Loucy (cell line): ENCODE measurements around the gene REL.

ENCODE experiments used
- H2AFZ ChIP-seq: fragments of 200-600 bp; sonication (generic); 2 replicates; pipeline ENCODE4 v1.6.0; 2016; ENCODE audit warnings: antibody characterized with exemption, mild to moderate bottlenecking, low read length, moderate library complexity
- H3F3A ChIP-seq: fragments of 200-600 bp; 2 replicates; pipeline ENCODE4 v1.6.0; 2016; ENCODE audit warnings: antibody characterized with exemption, low read depth, mild to moderate bottlenecking
- H3K27me3 ChIP-seq: fragments of 200-600 bp; sonication (generic); 2 replicates; pipeline ENCODE4 v1.6.1; 2014; ENCODE audit warnings: low read length, mild to moderate bottlenecking; ENCODE audit not compliant: insufficient read depth, poor library complexity, severe bottlenecking
- H3K36me3 ChIP-seq: fragments of 200-600 bp; sonication (generic); 2 replicates; pipeline ENCODE4 v1.6.1; 2016; ENCODE audit warnings: low read length; ENCODE audit not compliant: insufficient read depth
- H3K4me1 ChIP-seq: fragments of 200-600 bp; sonication (generic); 2 replicates; pipeline ENCODE4 v1.5.1; 2014; ENCODE audit warnings: low read length, mild to moderate bottlenecking; ENCODE audit not compliant: insufficient read depth, poor library complexity, severe bottlenecking
- H3K4me2 ChIP-seq: fragments of 200-600 bp; sonication (generic); 2 replicates; pipeline ENCODE4 v1.6.0; 2014; ENCODE audit warnings: antibody characterized with exemption, low read length, low read depth, mild to moderate bottlenecking; ENCODE audit not compliant: poor library complexity, severe bottlenecking
- H3K4me3 ChIP-seq: fragments of 200-600 bp; sonication (generic); 2 replicates; pipeline ENCODE4 v1.5.1; 2014; ENCODE audit warnings: low read length, mild to moderate bottlenecking, mixed read lengths; ENCODE audit not compliant: poor library complexity, severe bottlenecking
- H3K79me2 ChIP-seq: fragments of 200-600 bp; sonication (generic); 2 replicates; pipeline ENCODE4 v1.6.1; 2014; ENCODE audit warnings: low read length; ENCODE audit not compliant: insufficient read depth
- H3K9ac ChIP-seq: fragments of 200-600 bp; sonication (generic); 2 replicates; pipeline ENCODE4 v1.6.0; 2014; ENCODE audit warnings: mild to moderate bottlenecking, low read depth, low read length, moderate library complexity; ENCODE audit not compliant: poor library complexity, severe bottlenecking
- H3K9me2 ChIP-seq: fragments of 200-600 bp; sonication (generic); replicated peaks from 2 replicates; pipeline ENCODE4 v1.6.1; 2016; ENCODE audit warnings: low read depth, low read length, mixed read lengths
- H3K9me3 ChIP-seq: fragments of 200-600 bp; sonication (generic); 2 replicates; pipeline ENCODE4 v1.6.1; 2014; ENCODE audit warnings: mild to moderate bottlenecking, antibody characterized with exemption, low read length, low read depth; ENCODE audit not compliant: insufficient read depth
- H4K20me1 ChIP-seq: fragments of 200-600 bp; sonication (generic); 2 replicates; pipeline ENCODE4 v1.6.0; 2014; ENCODE audit warnings: antibody characterized with exemption, low read length, mild to moderate bottlenecking; ENCODE audit not compliant: insufficient read depth, poor library complexity, severe bottlenecking
- EZH2phosphoT487 ChIP-seq: fragments of 200-600 bp; IDR thresholded peaks from 2 replicates; pipeline ENCODE4 v1.6.1; 2018; ENCODE audit warnings: antibody characterized with exemption, mild to moderate bottlenecking, moderate library complexity, borderline replicate concordance
- TF ChIP-seq, protein P1 (sequence below): fragments of 200-600 bp; sonication (generic); conservative IDR thresholded peaks from 2 replicates; pipeline ENCODE4 v1.5.1; 2014; ENCODE audit warnings: mild to moderate bottlenecking, antibody characterized with exemption, low read length

REL gene

DNA sequence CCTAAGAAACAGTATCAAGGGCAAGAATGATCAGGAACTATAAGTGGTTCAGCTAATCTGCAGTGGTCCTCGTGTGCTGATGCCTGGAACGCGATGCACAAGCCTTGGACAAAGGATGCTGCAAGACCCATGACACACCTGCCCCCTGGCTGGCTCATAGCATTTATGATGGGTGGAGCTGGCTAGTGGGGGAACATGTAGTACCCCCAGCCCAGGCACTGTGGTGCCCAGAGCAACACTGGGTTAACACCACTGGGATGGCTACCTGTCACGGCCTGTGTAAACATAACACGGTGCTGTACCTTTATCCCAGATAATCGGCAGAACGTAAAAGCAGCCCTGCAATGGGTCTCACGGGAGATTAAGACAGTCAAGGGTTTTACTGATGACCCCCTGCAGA, 75.8 kb downstream of the REL start:
- Histone ChIP-seq H3K36me3 (no peaks in the 10 kb centered on the region; the same call in 1 of the 2 replicates), H3K9me2 (no peaks in the 10 kb centered on the region), H2AFZ (no peak overlapping the region), H3K4me1 (no peaks in the 10 kb centered on the region), H3K79me2 (no peaks in the 10 kb centered on the region), H3K4me2 (no peak overlapping the region), H3K27me3 (no peaks in the 10 kb centered on the region), H3K9me3 (no peaks in the 10 kb centered on the region), H3K9ac (no peak overlapping the region), H3F3A (no peaks in the 10 kb centered on the region), H3K4me3 (no peak overlapping the region), H4K20me1 (no peaks in the 10 kb centered on the region)
- no peak for TF ChIP-seq EZH2phosphoT487
- TF ChIP-seq, protein P1, sequence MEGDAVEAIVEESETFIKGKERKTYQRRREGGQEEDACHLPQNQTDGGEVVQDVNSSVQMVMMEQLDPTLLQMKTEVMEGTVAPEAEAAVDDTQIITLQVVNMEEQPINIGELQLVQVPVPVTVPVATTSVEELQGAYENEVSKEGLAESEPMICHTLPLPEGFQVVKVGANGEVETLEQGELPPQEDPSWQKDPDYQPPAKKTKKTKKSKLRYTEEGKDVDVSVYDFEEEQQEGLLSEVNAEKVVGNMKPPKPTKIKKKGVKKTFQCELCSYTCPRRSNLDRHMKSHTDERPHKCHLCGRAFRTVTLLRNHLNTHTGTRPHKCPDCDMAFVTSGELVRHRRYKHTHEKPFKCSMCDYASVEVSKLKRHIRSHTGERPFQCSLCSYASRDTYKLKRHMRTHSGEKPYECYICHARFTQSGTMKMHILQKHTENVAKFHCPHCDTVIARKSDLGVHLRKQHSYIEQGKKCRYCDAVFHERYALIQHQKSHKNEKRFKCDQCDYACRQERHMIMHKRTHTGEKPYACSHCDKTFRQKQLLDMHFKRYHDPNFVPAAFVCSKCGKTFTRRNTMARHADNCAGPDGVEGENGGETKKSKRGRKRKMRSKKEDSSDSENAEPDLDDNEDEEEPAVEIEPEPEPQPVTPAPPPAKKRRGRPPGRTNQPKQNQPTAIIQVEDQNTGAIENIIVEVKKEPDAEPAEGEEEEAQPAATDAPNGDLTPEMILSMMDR, result no peak

DNA sequence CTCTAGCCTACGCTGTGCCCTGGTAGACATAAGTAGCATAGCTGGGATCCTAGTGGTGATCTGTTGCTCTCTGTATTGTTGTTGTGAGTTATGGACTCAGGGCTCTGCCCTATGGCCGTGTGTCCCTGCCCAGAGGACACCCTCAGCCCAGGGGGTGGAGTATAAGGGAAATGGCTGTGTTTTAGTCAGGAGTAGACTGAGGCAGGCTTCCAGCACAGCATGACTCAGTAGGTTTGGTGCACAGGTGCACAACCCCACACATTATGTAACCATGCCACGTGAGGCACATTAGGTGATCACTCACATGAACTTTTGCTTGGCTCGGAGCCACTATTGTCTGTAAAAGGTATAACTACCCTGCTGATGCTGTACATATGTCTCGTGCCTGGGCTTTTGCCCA, 76.3 kb downstream of the REL start:
- Histone ChIP-seq H3K9me2 (no peaks in the 10 kb centered on the region), H4K20me1 (no peaks in the 10 kb centered on the region), H3K9ac (no peak overlapping the region), H3K4me2 (no peak overlapping the region), H3K4me3 (no peak overlapping the region), H3K36me3 (no peaks in the 10 kb centered on the region; the same call in 1 of the 2 replicates), H3K79me2 (no peaks in the 10 kb centered on the region), H3K27me3 (no peaks in the 10 kb centered on the region), H3K4me1 (no peaks in the 10 kb centered on the region), H3K9me3 (no peaks in the 10 kb centered on the region), H3F3A (no peaks in the 10 kb centered on the region), H2AFZ (no peak overlapping the region)
- TF ChIP-seq, protein P1, result no peak
- TF ChIP-seq EZH2phosphoT487, result no peak

DNA sequence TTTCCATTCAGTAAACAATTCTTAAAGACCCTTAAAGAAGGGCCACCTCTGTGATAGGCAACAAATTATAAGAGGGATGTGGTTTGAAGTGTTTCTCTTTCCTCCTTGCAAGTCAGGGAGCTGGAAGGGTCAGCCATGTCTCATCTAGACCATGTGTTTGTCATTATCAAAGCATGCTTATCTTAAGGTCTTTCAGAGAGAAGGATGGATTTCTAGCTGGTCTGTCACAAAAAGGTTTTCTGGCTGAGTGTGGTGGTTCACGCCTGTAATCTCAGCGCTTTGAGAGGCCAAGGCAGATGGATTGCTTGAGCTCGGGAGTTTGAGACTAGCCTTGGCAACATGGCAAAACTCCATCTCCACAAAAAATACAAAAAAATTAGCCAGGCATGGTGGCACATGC, 77.0 kb downstream of the REL start:
- Histone ChIP-seq H2AFZ (no peak overlapping the region), H3K4me2 (no peak overlapping the region), H3F3A (no peaks in the 10 kb centered on the region), H3K4me1 (no peaks in the 10 kb centered on the region), H3K27me3 (no peaks in the 10 kb centered on the region), H3K9me2 (no peaks in the 10 kb centered on the region), H3K9ac (no peak overlapping the region), H3K9me3 (no peaks in the 10 kb centered on the region), H3K36me3 (no peaks in the 10 kb centered on the region; the same call in 1 of the 2 replicates), H4K20me1 (no peaks in the 10 kb centered on the region), H3K79me2 (no peaks in the 10 kb centered on the region), H3K4me3 (no peak overlapping the region)
- no peak for TF ChIP-seq EZH2phosphoT487
- TF ChIP-seq, protein P1, result no peak
